Activated CD4-positive, alpha-beta T cell treated with anti-CD3 and anti-CD28 coated beads, Interleukin-2, Interleukin-4, amounts not matched to agents 100 ng/mL and 50 ng/mL, durations not matched to agents 16 hours and 8 hours (primary cell): ENCODE data around the gene C17orf58.
A peak's percentile ranks its signal among the peaks of the same experiment; 100 is the strongest.
"Not testable (repeated sequence)": the region's sequence is repeated elsewhere in the genome, so short reads cannot be mapped to it uniquely, and the experiment has no call there.

Experiments
- DNase-seq: peaks from one replicate; pipeline ENCODE4 v3.0.0-alpha.2; 2020; ENCODE audit warnings: low spot score

Gene C17orf58

GRCh38 chr17:67996301-67997171 is at the start of gene C17orf58:
C17orf58 (minus strand) TSS chr17:67996469; CDS start chr17:67996198, 271 bp downstream.
- peak; percentile 49 for DNase-seq

- no peak for DNase-seq
Observed at GRCh38 chr17:68036304-68037147, 40.3 kb upstream of the C17orf58 start.

DNA sequence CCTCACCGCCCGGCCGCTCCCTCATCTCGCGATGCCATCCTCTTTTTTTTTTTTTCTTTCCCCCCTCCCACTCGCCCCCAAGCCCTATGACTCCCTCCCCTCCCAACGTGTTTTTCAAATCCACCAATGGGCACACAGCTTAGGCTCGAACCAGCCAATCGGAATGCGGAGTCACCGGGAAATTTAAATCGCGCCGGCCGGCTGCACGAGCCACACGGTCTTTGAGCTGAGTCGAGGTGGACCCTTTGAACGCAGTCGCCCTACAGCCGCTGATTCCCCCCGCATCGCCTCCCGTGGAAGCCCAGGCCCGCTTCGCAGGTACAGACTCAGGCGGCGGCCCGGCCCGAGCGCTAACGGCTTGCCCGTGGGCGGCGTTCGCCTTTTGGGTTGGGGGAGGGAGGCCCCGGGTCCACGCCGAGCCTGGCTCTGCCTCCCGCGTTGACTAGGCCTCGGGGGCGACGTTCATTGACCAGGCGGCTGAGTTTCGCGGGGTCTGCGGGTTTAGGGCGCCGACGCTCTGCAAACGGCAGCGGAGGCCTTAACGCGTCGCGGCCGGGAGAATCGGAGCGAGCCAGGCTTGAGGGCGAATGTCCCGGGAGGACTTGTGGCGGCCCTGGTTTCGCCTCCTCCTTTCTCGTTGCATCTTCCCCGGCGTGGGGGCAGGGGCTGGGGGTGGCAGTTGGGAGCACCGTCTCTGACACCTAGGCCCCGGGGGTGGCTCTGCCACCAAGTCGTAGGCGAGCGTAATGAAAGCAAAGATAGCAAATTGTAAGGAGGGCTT is 39.4 kb upstream of the C17orf58 start, which contains the start of gene KPNA2:
Gene KPNA2 (plus strand): TSS at position 213 of the 781 bp plus-strand sequence. CDS start 1,398 bp downstream, outside the sequence.
- peak; percentile 97 for DNase-seq

DNA sequence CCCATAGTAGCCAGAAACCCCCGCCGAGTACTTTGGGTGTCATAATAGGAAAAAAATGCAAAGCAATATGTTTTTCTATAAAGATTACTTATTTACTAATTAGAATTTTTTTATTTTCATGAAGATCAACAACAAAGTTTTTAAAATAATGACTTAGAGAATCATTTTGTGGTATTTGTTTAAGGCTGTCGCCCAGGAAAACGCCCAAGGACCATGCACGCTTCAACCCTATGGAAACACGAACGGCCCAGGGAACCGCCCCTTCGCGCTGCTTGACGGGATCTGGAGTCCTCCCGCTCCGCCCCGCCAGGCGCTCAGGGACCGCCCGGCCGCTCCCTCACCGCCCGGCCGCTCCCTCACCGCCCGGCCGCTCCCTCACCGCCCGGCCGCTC is 38.9 kb upstream of the C17orf58 start:
- peak; percentile 91 for DNase-seq

DNA sequence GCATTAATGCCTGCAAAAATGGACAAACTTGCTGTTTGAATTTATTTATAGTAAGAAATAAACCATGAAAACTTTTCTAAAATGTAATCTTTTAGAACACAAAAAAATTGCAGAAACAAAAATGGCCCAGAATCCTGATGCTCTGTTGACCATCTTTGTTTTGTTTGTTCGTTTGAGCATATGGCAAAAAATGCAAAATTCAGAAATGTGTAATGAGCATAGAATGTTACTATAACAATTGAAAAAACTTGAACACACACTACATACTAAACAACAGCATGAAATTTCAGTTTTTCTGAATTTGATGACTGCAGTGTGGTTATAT is 38.1 kb upstream of the C17orf58 start:
- no peak for DNase-seq

- DNase-seq = no peak
Observed at GRCh38 chr17:68033636-68034451, 37.6 kb upstream of the C17orf58 start.

DNA sequence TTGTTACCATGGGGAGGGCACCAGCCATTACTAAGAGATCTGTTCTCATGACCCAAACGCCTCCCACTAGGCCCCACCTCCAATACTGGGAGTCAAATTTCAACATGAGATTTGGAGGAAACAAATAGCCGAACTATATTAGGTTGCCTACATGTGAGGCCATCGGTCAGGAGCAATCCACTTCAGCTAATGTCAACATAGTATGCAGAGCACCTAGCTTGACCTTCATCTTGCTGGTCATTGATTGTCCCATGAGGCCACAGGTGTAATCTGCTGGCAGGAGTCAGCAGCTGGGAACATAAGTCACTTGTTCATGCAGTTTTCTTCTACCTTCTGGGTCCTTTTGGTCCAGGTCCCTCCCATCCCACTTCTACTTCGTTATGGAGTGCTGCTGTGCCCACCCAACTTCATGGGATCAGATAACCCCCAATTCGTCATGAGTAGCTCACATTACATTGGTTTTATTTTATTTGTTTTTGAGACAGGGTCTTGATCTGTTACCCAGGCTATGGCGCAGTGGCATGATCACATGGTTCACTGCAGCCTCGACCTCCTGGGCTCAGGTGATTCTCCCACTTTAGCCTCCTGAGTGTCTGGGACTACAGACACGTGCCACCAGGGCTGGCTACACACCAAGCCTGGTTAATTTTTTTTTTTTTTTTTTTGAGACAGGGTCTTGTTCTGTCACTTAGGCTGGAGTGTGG is 33.4 kb upstream of the C17orf58 start:
- DNase-seq = no peak

DNA sequence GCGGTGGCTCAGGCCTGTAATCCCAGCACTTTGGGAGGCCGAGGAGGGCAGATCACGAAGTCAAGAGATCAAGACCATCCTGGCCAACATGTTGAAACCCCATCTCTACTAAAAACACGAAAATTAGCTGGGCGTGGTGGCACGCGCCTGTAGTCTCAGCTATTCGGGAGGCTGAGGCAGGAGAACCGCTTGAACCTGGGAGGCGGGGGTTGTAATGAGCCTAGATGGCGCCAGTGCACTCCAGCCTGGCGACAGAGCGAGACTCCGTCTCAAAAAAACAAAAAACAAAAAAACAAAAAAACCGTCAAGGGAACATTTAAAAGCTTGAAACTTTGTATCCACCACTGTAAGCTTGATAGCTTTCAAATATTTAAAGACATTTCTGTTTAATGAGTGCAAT is 26.3 kb upstream of the C17orf58 start:
- not testable (repeated sequence) for DNase-seq

GRCh38 chr17:68021963-68022362 is 25.7 kb upstream of the C17orf58 start:
- no peak for DNase-seq

DNA sequence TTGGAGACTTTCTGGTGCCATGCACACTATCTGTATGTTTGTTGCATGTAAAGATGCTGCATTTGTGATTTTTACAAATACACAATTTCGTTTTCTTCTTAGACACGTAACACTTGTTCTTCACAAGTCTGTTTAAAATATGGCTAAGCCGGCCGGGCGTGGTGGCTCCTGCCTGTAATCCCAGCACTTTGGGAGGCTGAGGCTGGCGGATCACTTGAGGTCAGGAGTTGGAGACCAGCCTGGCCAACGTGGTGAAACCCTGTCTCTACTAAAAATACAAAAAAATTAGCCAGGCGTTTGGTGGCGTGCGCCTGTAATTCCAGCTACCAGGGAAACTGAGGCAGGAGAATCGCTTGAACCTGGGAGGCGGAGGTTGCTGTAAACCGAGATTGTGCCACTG is 24.5 kb upstream of the C17orf58 start:
- DNase-seq = not testable (repeated sequence)

- DNase-seq = no peak
Observed at GRCh38 chr17:68020409-68020756, 24.1 kb upstream of the C17orf58 start.

- peak; percentile 97 for DNase-seq
Observed at GRCh38 chr17:68019675-68020408, 23.6 kb upstream of the C17orf58 start.

DNA sequence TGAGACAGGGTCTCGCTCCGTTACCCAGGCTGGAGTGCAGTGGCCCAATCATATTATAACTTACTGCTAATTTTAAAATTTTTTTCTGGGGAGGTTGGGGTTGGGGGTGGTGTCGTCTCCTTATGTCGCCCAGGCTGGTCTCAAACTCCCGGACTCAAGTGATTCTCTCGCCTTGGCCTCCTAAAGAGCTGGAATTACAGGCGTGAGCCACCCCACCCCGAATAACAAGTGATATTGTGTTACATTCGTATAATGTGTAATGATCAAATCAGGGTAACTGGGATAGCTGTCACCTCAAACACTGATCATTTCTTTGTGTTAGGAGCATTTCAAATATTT is 23.0 kb upstream of the C17orf58 start:
- DNase-seq = peak; percentile 28

- not testable (repeated sequence) for DNase-seq
Observed at GRCh38 chr17:68018493-68018892, 22.2 kb upstream of the C17orf58 start.

- DNase-seq = no peak
Observed at GRCh38 chr17:68016838-68017237, 20.6 kb upstream of the C17orf58 start.

GRCh38 chr17:68015081-68015723 is 18.9 kb upstream of the C17orf58 start:
- no peak for DNase-seq

DNA sequence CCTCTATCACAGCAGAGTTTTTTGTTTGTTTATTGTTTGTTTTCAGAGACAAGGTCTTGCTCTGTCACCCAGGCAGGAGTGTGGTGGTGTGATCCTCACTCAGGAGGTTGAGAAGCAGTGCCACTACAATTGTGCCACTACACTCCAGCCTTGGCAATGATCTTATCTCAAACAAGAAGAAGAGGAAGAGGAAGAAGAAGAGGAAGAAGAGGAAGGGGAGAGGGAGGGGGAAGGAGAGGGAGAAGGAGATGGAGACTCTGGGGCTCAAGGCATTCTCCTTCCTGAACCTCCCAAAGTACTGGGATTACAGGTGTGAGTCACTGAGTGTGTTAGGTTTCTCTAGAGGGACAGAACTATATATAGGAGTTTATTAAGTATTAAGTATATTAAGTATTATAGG is 17.1 kb upstream of the C17orf58 start:
- no peak for DNase-seq

- DNase-seq = peak; percentile 65
Observed at GRCh38 chr17:68011199-68011665, 15.0 kb upstream of the C17orf58 start.

- no peak for DNase-seq
Observed at GRCh38 chr17:68006797-68007196, 10.5 kb upstream of the C17orf58 start.

DNA sequence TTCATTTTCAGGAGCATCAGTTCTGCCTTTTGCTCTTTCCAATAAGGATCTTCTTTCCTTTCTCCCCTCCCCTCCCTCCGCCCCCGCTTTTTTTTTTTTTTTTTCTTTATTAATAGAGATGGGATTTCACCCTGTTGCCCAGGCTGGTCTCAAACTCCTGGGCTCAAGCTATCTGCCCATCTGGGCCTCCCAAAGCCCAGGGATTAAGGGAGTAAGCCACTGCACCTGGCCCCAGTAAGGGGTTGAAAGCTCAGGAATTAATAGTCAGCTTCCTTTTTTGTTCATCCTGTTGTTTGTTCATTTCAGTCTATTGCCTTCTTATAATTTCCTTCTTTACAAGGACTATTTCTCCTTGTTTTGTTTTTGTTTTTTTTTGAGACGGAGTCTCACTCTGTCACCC is 7.9 kb upstream of the C17orf58 start:
- DNase-seq = no peak
